Right lobe of liver (tissue), 6 donors: ENCODE results near the gene DECR2. TPM values are rescaled to one million over a fixed set of nuclear protein-coding genes. Genes with fewer than 3 reads are reported as not detected.

Experiments
- ATAC-seq, 4 donors: fragments of 200-7000 bp; cut with Tn5 transposase; one replicate each; pipeline ENCODE4 v1.9.1; 2020; ENCODE audit warnings: mild to moderate bottlenecking in 4 of 4, moderate library complexity in 4 of 4
- DNase-seq, 3 donors: peaks; one replicate each; pipeline ENCODE4 v3.0.0-alpha.2; 2020
- H3K27ac ChIP-seq, 3 donors: fragments of 200-600 bp; one replicate each; pipeline ENCODE4 v1.8.0; 2022
- H3K27me3 ChIP-seq, 2 donors: fragments of 200-600 bp; one replicate each; pipeline ENCODE4 v1.8.0; 2022
- H3K36me3 ChIP-seq, 4 donors: fragments of 200-600 bp; sonication (generic) in 1 of 4; one replicate each; pipeline versions ENCODE4 v1.5.1 to v1.8.0; 2017 to 2022; ENCODE audit warnings: control low read depth in 1 of 4
- H3K4me1 ChIP-seq, 4 donors: fragments of 200-600 bp; sonication (generic) in 1 of 4; one replicate each; pipeline versions ENCODE4 v1.5.1 to v1.8.0; 2017 to 2022; ENCODE audit warnings: control low read depth in 1 of 4
- H3K4me3 ChIP-seq, 3 donors: fragments of 200-600 bp; one replicate each; pipeline ENCODE4 v1.8.0; 2022
- H3K9me3 ChIP-seq, 4 donors: fragments of 200-600 bp; sonication (generic) in 1 of 4; one replicate each; pipeline versions ENCODE4 v1.5.1 to v1.8.0; 2017 to 2022; ENCODE audit warnings: control low read depth in 1 of 4
- CTCF ChIP-seq, 4 donors: fragments of 200-600 bp in 3 of 4; fragments of 450-650 bp in 1 of 4; IDR thresholded peaks; one replicate each; pipeline versions ENCODE4 v1.5.1 to v1.8.0; 2016 to 2022; ENCODE audit warnings: antibody characterized with exemption in 4 of 4, mild to moderate bottlenecking in 2 of 4
- POLR2A ChIP-seq: fragments of 450-650 bp; IDR thresholded peaks from one replicate; pipeline ENCODE4 v1.6.1; 2017; ENCODE audit warnings: antibody characterized with exemption, mild to moderate bottlenecking
- WGBS: methylation state at CpG from one replicate; pipeline ENCODE4 v1.1.6; 2018; ENCODE audit warnings: low coverage, low lambda C conversion rate; ENCODE audit not compliant: insufficient coverage; ENCODE audit errors: missing lambda C conversion rate; 5-methylcytosine and 5-hydroxymethylcytosine counted together
- intact Hi-C, 2 donors: fragments of 100-400 bp; cut with DNase I; formaldehyde crosslinking; loops; one replicate each; pipeline versions ENCODE4 v1.11.2 to v1.14.1; 2022
- small RNA-seq, 2 experiments: library from RNA; depleted of rRNA; stranded (forward); fragments of <200 nt; gene quantifications; one replicate each; pipeline ENCODE3, GENCODE V24; 2016
- total RNA-seq, 6 experiments: library from RNA; depleted of rRNA in 2 of 6; stranded (reverse); fragments of >200 nt in 2 of 6; fragmentation: NEBNext Ultra II Directional in 3 of 6; extraction: Animal tissue kit (Norgen Biotek cat#: 25700) in 3 of 6; gene quantifications; one replicate each; pipeline versions ENCODE4 v1.1.0 to v1.2.4, GENCODE V29; 2016 to 2023
- donor health status: DM: no; HTN: yes; CAD: no.
- donor health status: DM: no; HTN: no; CAD: no.
- donor health status: DM: no; HTN: no; CAD: no.
- donor health status: DM: no; HTN: yes; CAD: no.
- donor health status: DM: no; HTN: yes; CAD: no.

The DECR2 gene
- total RNA-seq, 6 experiments from 2014 or later = 73.6 to 169 (median 97.0) TPM

- ATAC-seq (peak; percentile 63 to 70 (median 63)), DNase-seq (no peak)
- intact Hi-C loops = no loop called here
- H3K9me3 ChIP-seq = no peaks in the 10 kb centered on the region
- H3K36me3 ChIP-seq = peaks cover 0 to 8% (median 0%) of the 10 kb centered on the region in 4 donors
- H3K4me1 ChIP-seq = peaks cover 0 to 22% (median 9%) of the 10 kb centered on the region in 4 donors
- WGBS = 45% methylated on average over 8 of the region's 14 CpGs
- H3K27ac ChIP-seq = peak overlapping the region; percentile 41 to 84 (median 59)
- no peaks in the 10 kb centered on the region for H3K27me3 ChIP-seq
- peak overlapping the region in 1 of 3 donors; percentile 16 for H3K4me3 ChIP-seq
- TF ChIP-seq POLR2A = no peak
- TF ChIP-seq CTCF (IDR thresholded peaks at IDR 0.05) = no peak
These were observed 56.2 kb downstream of the DECR2 start for GRCh38 chr16:457732-458400.

- ATAC-seq (no peak), DNase-seq (no peak)
- no peak overlapping the region for H3K27ac ChIP-seq
- peaks cover 0 to 22% (median 9%) of the 10 kb centered on the region in 4 donors for H3K4me1 ChIP-seq
- peaks cover 0 to 8% (median 0%) of the 10 kb centered on the region in 4 donors for H3K36me3 ChIP-seq
- intact Hi-C loops = no loop called here
- no peaks in the 10 kb centered on the region for H3K9me3 ChIP-seq
- TF ChIP-seq CTCF (IDR thresholded peaks at IDR 0.05) (no peak), POLR2A (no peak)
- 74% methylated on average over 7 of the region's 7 CpGs for WGBS
- no peak overlapping the region for H3K4me3 ChIP-seq
- no peaks in the 10 kb centered on the region for H3K27me3 ChIP-seq
These were observed 58.1 kb downstream of the DECR2 start for GRCh38 chr16:459761-460160.

- H3K27ac ChIP-seq = no peak overlapping the region
- 100% methylated on average over 3 of the region's 20 CpGs for WGBS
These were observed 59.1 kb downstream of the DECR2 start for GRCh38 chr16:460787-461186.

More at GRCh38 chr16:460787-461186, 59.1 kb downstream of the DECR2 start:
- Histone ChIP-seq H3K36me3 (peaks cover 0 to 8% (median 0%) of the 10 kb centered on the region in 4 donors), H3K4me3 (no peak overlapping the region), H3K9me3 (no peaks in the 10 kb centered on the region), H3K27me3 (no peaks in the 10 kb centered on the region), H3K4me1 (peaks cover 0 to 22% (median 9%) of the 10 kb centered on the region in 4 donors)
- intact Hi-C loops = no loop called here
- TF ChIP-seq POLR2A = no peak
- no peak for TF ChIP-seq CTCF (IDR thresholded peaks at IDR 0.05)
- ATAC-seq (no peak), DNase-seq (no peak)

Small RNA genes lying within 50 kb of the gene (small RNA-seq; reads per million reads assigned to genes)
- 0 reads per million in 2 experiments for gene RF00019

Other genes with a start within 250 kb of the DECR2 start
- gene HBZ, start 249.2 kb upstream of the DECR2 start, total RNA-seq = under 1 TPM in 1 of 6 experiments, not detected in 5; 0.81 TPM
- gene HBM, start 235.9 kb upstream of the DECR2 start, total RNA-seq = 1 to 10 TPM in 4 of 6 experiments, not detected in 2; 1.1 to 8.4 (median 2.0) TPM
- 100 to 1,000 TPM in 2 of 6 experiments, 10 to 100 TPM in 4; 17.8 to 522 (median 55.9) TPM for gene HBA2, start 229.0 kb upstream of the DECR2 start, total RNA-seq
- gene HBA1, start 225.2 kb upstream of the DECR2 start, total RNA-seq = 100 to 1,000 TPM in 3 of 6 experiments, 10 to 100 TPM in 1, 1 to 10 TPM in 2; 8.0 to 789 (median 84.3) TPM
- under 1 TPM in 1 of 6 experiments, not detected in 5; 0.47 TPM for gene HBQ1, start 221.4 kb upstream of the DECR2 start, total RNA-seq
- 10 to 100 TPM; 18.9 to 30.2 (median 20.4) TPM for gene LUC7L, start 172.4 kb upstream of the DECR2 start, total RNA-seq
- 10 to 100 TPM; 31.7 to 64.8 (median 41.9) TPM for gene FAM234A, start 167.1 kb upstream of the DECR2 start, total RNA-seq
- gene RGS11, start 125.9 kb upstream of the DECR2 start, total RNA-seq = 1 to 10 TPM in 1 of 6 experiments, under 1 TPM in 5; 0.37 to 1.3 (median 0.80) TPM
- not detected for gene ARHGDIG, start 121.3 kb upstream of the DECR2 start, total RNA-seq
- gene PDIA2, start 118.7 kb upstream of the DECR2 start, total RNA-seq = not detected
- gene AXIN1, start 49.2 kb upstream of the DECR2 start, total RNA-seq = 10 to 100 TPM in 3 of 6 experiments, 1 to 10 TPM in 3; 5.5 to 17.4 (median 9.4) TPM
- gene MRPL28, start 31.3 kb upstream of the DECR2 start, total RNA-seq = 10 to 100 TPM; 29.9 to 64.7 (median 32.6) TPM
- 10 to 100 TPM; 24.3 to 44.6 (median 28.0) TPM for gene PGAP6, start 19.9 kb upstream of the DECR2 start, total RNA-seq
- gene NME4, start 4.7 kb upstream of the DECR2 start, total RNA-seq = 10 to 100 TPM; 50.3 to 83.6 (median 61.0) TPM
- 10 to 100 TPM; 19.5 to 38.3 (median 25.5) TPM for gene RAB11FIP3, start 23.8 kb downstream of the DECR2 start, total RNA-seq
- gene CAPN15, start 125.8 kb downstream of the DECR2 start, total RNA-seq = 10 to 100 TPM; 17.3 to 34.3 (median 23.3) TPM
- not detected for gene PRR35, start 158.5 kb downstream of the DECR2 start, total RNA-seq
- gene NHLRC4, start 165.1 kb downstream of the DECR2 start, total RNA-seq = under 1 TPM in 5 of 6 experiments, not detected in 1; 0.12 to 0.33 (median 0.28) TPM
- 10 to 100 TPM; 19.5 to 32.0 (median 27.8) TPM for gene PIGQ, start 168.1 kb downstream of the DECR2 start, total RNA-seq
- 10 to 100 TPM in 5 of 6 experiments, 1 to 10 TPM in 1; 10.0 to 14.1 (median 12.0) TPM for gene RAB40C, start 188.2 kb downstream of the DECR2 start, total RNA-seq
- gene WFIKKN1, start 229.1 kb downstream of the DECR2 start, total RNA-seq = under 1 TPM; 0.43 to 0.70 (median 0.56) TPM
- gene METTL26, start 234.4 kb downstream of the DECR2 start, total RNA-seq = 100 to 1,000 TPM in 1 of 6 experiments, 10 to 100 TPM in 5; 22.7 to 126 (median 32.6) TPM
- 100 to 1,000 TPM in 2 of 6 experiments, 10 to 100 TPM in 4; 48.8 to 130 (median 76.7) TPM for gene MCRIP2, start 239.9 kb downstream of the DECR2 start, total RNA-seq
- 10 to 100 TPM in 4 of 6 experiments, 1 to 10 TPM in 2; 7.2 to 18.1 (median 11.8) TPM for gene WDR90, start 247.5 kb downstream of the DECR2 start, total RNA-seq